DMS114 treated with DMSO at 0.1 percent for 48 hours (cell line): ENCODE measurements around the gene TMBIM1.

Experiments
- DNase-seq: peaks from one replicate; lab custom pipeline; 2025; ENCODE audit not compliant: unreplicated experiment; lab: John Stamatoyannopoulos, UW

TMBIM1 gene

GRCh38 chr2:218259099-218259961, 33.0 kb downstream of the TMBIM1 start:
- DNase-seq = no peak

DNA sequence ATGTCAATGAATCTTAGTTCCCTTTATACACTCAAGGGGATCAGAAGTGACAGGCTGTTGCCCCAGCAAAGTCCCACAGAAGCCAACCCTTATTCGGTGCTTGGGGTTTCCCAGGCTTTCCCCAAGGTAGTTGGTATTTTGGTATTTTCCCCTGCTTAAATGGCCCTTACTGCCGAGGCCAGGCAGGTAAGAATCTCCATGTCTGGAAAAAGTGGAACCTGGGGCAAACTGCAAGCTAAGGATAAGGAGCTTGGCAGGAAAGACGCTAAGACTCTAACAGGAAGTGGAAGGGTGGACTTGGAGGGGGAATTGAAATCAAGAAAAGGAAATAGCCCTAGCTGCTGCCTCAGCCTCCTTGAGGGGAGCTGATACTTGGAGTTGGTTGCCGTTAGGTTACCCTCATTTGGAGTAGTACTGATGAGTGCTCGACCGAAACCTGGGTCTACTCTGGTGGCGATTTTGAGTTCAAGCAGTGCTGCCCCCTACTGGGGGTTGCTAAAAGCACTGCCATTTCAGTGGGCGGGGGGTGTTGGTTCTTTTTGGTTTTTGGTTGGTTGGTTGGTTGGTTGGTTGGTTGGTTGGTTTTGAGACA, 34.8 kb downstream of the TMBIM1 start:
- DNase-seq = no peak

- no peak for DNase-seq
Observed at GRCh38 chr2:218256612-218257350, 35.5 kb downstream of the TMBIM1 start.

DNA sequence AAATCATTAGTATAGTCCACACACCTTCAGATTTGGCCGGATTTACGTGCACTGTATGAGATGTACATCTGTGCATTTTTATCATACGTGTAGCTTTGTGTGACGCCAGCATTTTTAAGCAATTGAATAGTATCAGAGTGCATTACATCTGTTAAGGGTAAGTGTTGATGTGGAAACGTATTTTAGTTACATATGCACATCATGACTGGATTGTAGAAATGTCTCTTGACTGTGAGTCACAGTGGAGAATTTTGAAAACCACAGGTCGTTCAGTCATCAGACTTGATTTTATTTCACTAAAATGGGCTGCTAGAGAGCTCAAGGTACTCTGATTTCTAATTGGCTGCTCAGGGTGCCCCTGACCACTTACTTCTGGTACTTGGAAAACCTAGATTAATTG, 36.9 kb downstream of the TMBIM1 start:
- no peak for DNase-seq

DNA sequence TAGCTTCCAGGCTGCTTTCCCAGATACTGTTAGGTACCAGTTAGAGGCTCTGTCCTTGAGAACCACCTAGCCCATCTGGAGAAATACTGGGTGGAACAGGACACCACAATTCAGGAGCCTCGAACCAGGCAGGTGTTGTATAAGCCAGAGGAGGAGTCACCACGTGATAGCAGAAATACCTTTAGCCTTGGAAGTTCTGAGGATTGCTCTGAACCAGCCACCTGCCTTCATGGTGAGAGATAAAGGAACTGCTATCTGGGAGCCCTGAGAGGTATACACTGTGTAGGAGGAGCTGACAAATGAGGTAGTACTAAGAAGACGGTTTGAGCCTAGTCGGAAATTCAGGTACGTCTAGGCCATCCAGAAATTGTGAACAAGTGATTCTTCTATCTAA, 39.1 kb downstream of the TMBIM1 start:
- no peak for DNase-seq

DNA sequence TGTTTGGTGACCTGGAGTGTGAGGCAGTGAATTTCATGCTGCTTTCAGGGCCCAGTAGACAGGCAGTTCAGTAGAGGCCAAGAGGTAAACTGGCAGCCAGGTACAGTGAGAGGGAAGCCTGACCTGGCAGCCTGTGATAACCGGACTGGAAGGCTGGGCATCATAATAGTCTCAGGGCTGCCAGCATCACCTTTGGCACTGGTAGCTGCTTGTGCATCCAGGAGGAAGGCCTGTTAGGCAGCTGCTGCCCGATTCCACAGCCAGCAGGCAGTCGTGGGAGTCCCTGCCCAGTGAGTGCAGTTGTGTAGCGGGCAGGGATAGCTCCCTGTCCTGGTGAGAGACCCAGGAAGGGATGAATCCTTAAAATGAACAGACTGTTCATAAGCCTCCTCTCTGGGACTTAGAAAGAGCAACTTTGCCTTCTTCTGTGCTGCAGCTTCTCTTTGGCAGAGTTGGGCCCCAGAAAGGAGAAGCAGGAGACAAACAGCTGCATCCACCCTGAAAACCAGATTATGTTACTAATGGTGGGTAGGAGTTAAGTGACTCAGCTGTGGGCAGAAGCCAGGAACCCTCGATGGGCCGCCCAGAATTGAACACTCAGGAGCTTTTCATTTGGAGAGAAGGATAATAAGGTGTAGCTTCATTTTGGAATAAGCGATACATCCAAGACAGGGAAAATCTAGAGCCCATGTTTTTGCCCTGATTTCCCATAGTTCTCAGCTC, 39.6 kb downstream of the TMBIM1 start:
- no peak for DNase-seq

DNA sequence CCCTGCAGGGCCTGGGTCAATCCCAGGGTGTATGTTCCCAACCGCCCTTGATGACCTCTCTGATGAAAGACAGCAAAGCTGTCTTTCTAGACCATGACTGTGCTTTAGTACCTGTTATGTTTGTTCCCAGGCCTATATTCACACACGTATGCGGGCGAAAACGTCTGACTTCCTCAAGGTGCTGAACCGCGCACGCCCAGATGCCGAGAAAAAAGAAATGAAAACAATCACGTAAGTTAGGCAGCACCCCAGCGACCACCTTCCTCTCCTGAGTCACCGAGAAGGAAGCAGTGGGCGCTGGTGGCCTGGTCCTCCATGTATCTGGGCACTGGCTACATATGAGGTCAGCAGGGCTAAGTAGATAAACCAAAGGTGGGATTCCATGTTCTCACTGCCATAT, 42.6 kb downstream of the TMBIM1 start:
- no peak for DNase-seq

- no peak for DNase-seq
Observed at GRCh38 chr2:218245214-218245613, 47.1 kb downstream of the TMBIM1 start.

DNA sequence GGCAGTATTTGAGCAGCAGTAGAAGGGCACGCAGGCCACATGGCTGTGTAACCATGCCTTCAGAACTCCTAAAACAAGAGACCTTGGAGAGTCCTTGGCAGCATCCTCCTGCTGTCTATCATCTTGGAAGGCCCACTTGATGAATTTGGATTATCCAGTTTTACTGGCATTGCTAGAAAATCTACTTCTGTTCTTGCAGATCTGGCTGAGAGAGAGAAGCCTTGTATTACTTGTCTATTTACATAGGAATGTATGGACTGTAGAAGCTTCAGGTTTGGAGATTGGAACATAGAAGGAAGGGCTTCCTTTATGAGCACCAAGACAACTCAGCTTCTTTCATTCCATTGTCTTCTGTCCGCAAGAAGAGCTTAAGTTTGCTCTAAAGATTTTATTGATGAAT, 47.6 kb downstream of the TMBIM1 start:
- no peak for DNase-seq

DNA sequence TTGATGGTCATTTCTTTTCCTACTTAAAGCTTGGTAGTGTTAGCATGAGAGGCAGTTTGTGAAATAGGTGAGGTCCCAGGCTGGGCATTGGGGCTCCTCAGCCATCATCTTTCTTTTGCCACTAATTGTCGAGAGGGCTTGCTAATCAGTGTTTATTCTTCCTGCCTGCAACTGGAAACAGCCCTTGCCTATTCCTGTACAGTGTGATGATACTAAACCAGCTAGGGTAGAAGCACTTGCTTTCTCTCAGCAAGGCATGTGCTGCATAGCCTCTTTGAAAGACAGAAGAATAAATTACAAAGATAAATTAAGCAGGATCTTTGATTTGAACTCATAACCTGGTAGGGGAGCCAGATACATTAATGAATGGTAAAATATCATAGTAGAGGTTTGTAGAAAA, 48.1 kb downstream of the TMBIM1 start:
- no peak for DNase-seq

- no peak for DNase-seq
Observed at GRCh38 chr2:218238887-218239286, 53.4 kb downstream of the TMBIM1 start.

DNA sequence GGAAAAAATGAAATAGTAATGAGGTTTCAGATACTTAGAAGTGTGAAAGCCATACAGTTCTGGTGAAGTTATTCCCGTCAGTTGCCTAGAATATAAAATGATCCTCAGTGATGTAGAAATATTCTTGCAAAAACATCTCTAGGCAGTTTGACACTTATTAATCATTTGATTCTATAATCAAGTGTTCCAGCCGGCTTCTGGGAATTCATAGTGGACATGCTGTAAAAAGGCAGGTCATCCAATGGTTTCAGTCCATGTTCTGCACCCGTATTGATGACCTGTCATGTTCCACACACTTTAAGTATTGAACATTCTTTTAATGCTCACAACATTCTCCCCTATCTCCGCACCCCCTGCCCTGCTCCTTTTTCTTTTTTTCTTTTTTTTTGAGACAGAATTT, 55.5 kb downstream of the TMBIM1 start:
- no peak for DNase-seq

GRCh38 chr2:218235017-218235416, 57.3 kb downstream of the TMBIM1 start:
- no peak for DNase-seq

DNA sequence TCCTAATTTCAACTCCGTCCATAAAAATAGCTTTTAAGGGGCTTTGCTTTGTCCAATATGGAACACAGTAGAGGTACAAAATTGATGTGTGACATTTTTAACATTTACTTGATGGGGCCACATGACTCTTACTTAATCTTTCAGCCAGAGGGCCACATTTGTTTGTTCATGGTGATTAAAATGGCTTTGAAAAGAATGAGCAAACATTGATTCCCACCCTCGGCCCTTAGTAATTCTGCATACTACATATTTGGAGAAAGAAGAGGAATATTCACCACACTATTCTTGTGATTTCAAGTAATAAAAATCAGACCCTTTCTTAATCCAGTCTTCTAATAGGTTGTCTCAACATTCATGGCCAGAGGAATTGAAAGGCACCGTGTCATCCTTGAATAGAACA, 57.8 kb downstream of the TMBIM1 start:
- DNase-seq = no peak

- no peak for DNase-seq
Observed at GRCh38 chr2:218233543-218233942, 58.8 kb downstream of the TMBIM1 start.

GRCh38 chr2:218230882-218231281, 61.4 kb downstream of the TMBIM1 start:
- DNase-seq = peak; percentile 9

GRCh38 chr2:218229851-218230250, 62.5 kb downstream of the TMBIM1 start:
- DNase-seq = no peak

GRCh38 chr2:218229239-218229638, 63.1 kb downstream of the TMBIM1 start:
- no peak for DNase-seq

DNA sequence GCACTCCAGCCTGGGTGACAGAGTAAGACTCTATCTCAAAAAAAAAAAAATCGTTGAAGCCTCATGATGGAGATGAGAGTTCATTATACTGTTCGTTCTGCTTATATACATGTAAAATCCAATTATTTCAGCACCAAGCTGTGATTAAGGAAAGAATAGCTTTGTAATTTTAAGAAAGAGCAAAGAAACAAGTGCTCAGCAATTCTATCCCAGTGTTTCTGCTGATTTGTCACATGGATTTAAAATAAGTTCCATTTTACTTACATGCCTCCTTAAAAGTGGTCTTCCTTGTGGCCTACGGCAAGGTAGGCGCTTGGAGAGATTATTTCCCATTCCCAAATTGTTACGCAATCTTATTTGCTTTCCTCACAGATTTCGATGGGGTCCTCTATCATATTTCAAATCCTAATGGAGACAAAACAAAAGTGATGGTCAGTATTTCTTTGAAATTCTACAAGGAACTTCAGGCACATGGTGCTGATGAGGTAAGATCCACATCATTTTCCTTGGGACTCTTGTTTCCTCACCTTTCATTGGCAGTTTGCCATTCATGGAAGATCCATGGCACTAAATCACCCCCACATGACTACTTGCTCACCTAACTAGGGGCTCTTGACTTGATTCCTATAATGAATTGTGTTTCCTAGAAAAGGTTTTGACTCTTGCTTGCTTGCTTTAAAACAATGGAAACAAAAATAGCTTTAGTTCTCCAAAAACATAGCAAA, 63.8 kb downstream of the TMBIM1 start:
- no peak for DNase-seq

DNA sequence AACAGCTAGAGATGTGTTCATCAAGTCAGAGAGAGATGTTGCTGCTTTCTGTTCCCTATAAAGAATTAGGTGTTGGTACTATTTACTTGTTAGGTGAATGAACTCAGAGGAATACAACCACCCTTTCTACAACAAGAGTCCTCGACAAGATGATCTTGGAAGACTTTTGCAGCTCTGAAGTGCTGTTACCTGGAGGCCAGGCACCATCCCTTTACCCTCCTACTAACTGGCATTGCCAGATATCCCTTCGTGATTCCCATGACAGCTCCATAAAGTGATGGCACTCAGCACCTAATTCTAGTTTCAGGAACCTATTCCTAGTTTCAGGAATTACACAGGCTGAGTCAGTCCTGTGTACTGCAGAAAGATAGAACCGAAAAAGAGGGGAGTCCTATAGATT, 65.4 kb downstream of the TMBIM1 start:
- no peak for DNase-seq
